H1 (cell line): ENCODE results near the gene ANKRD2. TPM values are rescaled to one million over a fixed set of nuclear protein-coding genes. Genes with fewer than 3 reads are reported as not detected.

ENCODE experiments used
- CTCF ChIA-PET: fragments of 300-600 bp; sonication (Branson Sonifier 250); formaldehyde crosslinking; loops from one replicate; lab custom pipeline; 2021; ENCODE audit not compliant: partially characterized antibody; lab: Charles Lee
- POLR2A ChIA-PET: fragments of 300-600 bp; sonication (Branson Sonifier 250); formaldehyde crosslinking; loops from one replicate; lab custom pipeline; 2021; ENCODE audit warnings: inconsistent platforms; ENCODE audit not compliant: partially characterized antibody; lab: Charles Lee
- DNase-seq, 2 experiments: peaks; one replicate each; pipeline versions ENCODE4 v3.0.0 to v3.0.0-alpha.2; 2010 to 2022; ENCODE audit warnings: low spot score in 2 of 2, low read depth in 1 of 2, mixed read lengths in 1 of 2
- FAIRE-seq: peaks from 2 replicates; lab custom pipeline; 2011; peaks lifted over from hg19 to GRCh38; lab: Jason Lieb, UNC
- H2AFZ ChIP-seq: 2 replicates; pipeline ENCODE4 v1.8.1; 2012; ENCODE audit warnings: low read length, inconsistent platforms
- H2AK5ac ChIP-seq: 2 replicates; pipeline ENCODE4 v1.6.1; 2013; ENCODE audit warnings: low read depth, low read length
- H2BK120ac ChIP-seq: replicated peaks from 2 replicates; pipeline ENCODE3; 2013; ENCODE audit warnings: low read depth, low read length, inconsistent platforms
- H2BK12ac ChIP-seq: 2 replicates; pipeline ENCODE4 v1.6.1; 2013; ENCODE audit warnings: low read depth, low read length
- H2BK15ac ChIP-seq: 2 replicates; pipeline ENCODE4 v1.6.1; 2013; ENCODE audit warnings: low read length
- H2BK20ac ChIP-seq: 2 replicates; pipeline ENCODE4 v1.6.1; 2013; ENCODE audit warnings: low read length
- H2BK5ac ChIP-seq: 2 replicates; pipeline ENCODE4 v1.6.1; 2013; ENCODE audit warnings: low read depth, low read length
- H3K14ac ChIP-seq: 2 replicates; pipeline ENCODE4 v1.6.1; 2013; ENCODE audit warnings: inconsistent platforms; ENCODE audit not compliant: insufficient read length
- H3K18ac ChIP-seq: 2 replicates; pipeline ENCODE4 v1.6.1; 2013; ENCODE audit warnings: low read length; ENCODE audit errors: extremely low read depth
- H3K23ac ChIP-seq: 2 replicates; pipeline ENCODE4 v1.6.1; 2013; ENCODE audit warnings: inconsistent platforms; ENCODE audit not compliant: insufficient read length
- H3K23me2 ChIP-seq: 2 replicates; pipeline ENCODE4 v1.6.1; 2013; ENCODE audit warnings: low read depth, low read length
- H3K27ac ChIP-seq: 2 replicates; pipeline ENCODE4 v1.6.1; 2011; ENCODE audit warnings: low read depth, low read length, inconsistent platforms
- H3K27me3 ChIP-seq, 4 experiments: replicated peaks in 1 of 4; 1 replicate in 1 of 4; 2 replicates in 3 of 4; pipeline versions ENCODE4 v1.6.1 to v1.8.1; 2011 to 2013; ENCODE audit warnings: low read length in 3 of 4, mild to moderate bottlenecking in 3 of 4, inconsistent platforms in 2 of 4, mixed read lengths in 2 of 4, moderate library complexity in 1 of 4; ENCODE audit not compliant: control insufficient read depth in 3 of 4, insufficient read depth in 3 of 4; ENCODE audit errors: extremely low read depth in 1 of 4
- H3K36me3 ChIP-seq, 4 experiments: 2 replicates each; pipeline versions ENCODE4 v1.6.1 to v1.8.1; 2011 to 2013; ENCODE audit warnings: mild to moderate bottlenecking in 4 of 4, low read length in 3 of 4, moderate library complexity in 2 of 4, control low read depth in 1 of 4, inconsistent platforms in 1 of 4; ENCODE audit not compliant: insufficient read depth in 4 of 4, control insufficient read depth in 2 of 4
- H3K4ac ChIP-seq: replicated peaks from 2 replicates; pipeline ENCODE3; 2013; ENCODE audit warnings: low read length, low read depth, mixed read lengths, inconsistent platforms; ENCODE audit not compliant: insufficient read length
- H3K4me1 ChIP-seq, 4 experiments: replicated peaks in 1 of 4; 1 replicate in 1 of 4; 2 replicates in 3 of 4; pipeline versions ENCODE4 v1.6.1 to v1.8.1; 2011 to 2013; ENCODE audit warnings: low read length in 3 of 4, inconsistent platforms in 2 of 4, mixed read lengths in 1 of 4; ENCODE audit not compliant: insufficient read depth in 4 of 4, control insufficient read depth in 3 of 4
- H3K4me2 ChIP-seq, 2 experiments: 2 replicates each; pipeline versions ENCODE4 v1.6.1 to v1.8.1; 2011 to 2013; ENCODE audit warnings: low read depth in 2 of 2, low read length in 2 of 2, control low read depth in 1 of 2, inconsistent platforms in 1 of 2, mild to moderate bottlenecking in 1 of 2; ENCODE audit not compliant: insufficient read depth in 1 of 2
- H3K4me3 ChIP-seq, 4 experiments: fragments of 200-600, 300-600 bp in 1 of 4; sonication (generic), shearing (Covaris generic), sonication (Bioruptor Twin) in 1 of 4; 2 replicates each; pipeline versions ENCODE4 v1.5.1 to v1.8.1; 2011 to 2016; ENCODE audit warnings: low read length in 4 of 4, low read depth in 3 of 4, control low read depth in 2 of 4, inconsistent platforms in 2 of 4, mild to moderate bottlenecking in 2 of 4, mixed read lengths in 1 of 4, moderate library complexity in 1 of 4; ENCODE audit not compliant: insufficient read depth in 2 of 4; ENCODE audit errors: extremely low read depth in 1 of 4
- H3K56ac ChIP-seq: replicated peaks from 2 replicates; pipeline ENCODE3; 2013; ENCODE audit warnings: low read depth, mild to moderate bottlenecking, mixed read lengths, low read length, inconsistent platforms; ENCODE audit not compliant: insufficient read length
- H3K79me1 ChIP-seq: 2 replicates; pipeline ENCODE4 v1.6.1; 2013; ENCODE audit warnings: low read depth, low read length, control low read depth
- H3K79me2 ChIP-seq, 2 experiments: 2 replicates each; pipeline versions ENCODE4 v1.6.1 to v1.8.1; 2012 to 2013; ENCODE audit warnings: low read length in 2 of 2, mild to moderate bottlenecking in 2 of 2, inconsistent platforms in 1 of 2; ENCODE audit not compliant: insufficient read depth in 2 of 2, control insufficient read depth in 1 of 2
- H3K9ac ChIP-seq, 4 experiments: replicated peaks in 1 of 4; 1 replicate in 1 of 4; 2 replicates in 3 of 4; pipeline versions ENCODE4 v1.6.1 to v1.8.1; 2011 to 2013; ENCODE audit warnings: low read depth in 3 of 4, low read length in 3 of 4, control low read depth in 2 of 4, mild to moderate bottlenecking in 2 of 4, moderate library complexity in 2 of 4, inconsistent platforms in 1 of 4; ENCODE audit errors: extremely low read depth in 1 of 4
- H3K9me3 ChIP-seq, 2 experiments: 2 replicates each; pipeline versions ENCODE4 v1.6.1 to v1.8.1; 2012 to 2013; ENCODE audit warnings: mild to moderate bottlenecking in 2 of 2, moderate library complexity in 2 of 2, control low read depth in 1 of 2, inconsistent platforms in 1 of 2, low read depth in 1 of 2, low read length in 1 of 2, mixed read lengths in 1 of 2; ENCODE audit not compliant: insufficient read depth in 2 of 2
- H4K20me1 ChIP-seq, 2 experiments: replicated peaks in 1 of 2; 2 replicates each; pipeline versions ENCODE3 to v1.8.1; 2011 to 2013; ENCODE audit warnings: inconsistent platforms in 2 of 2, low read length in 2 of 2, mild to moderate bottlenecking in 1 of 2; ENCODE audit not compliant: insufficient read depth in 2 of 2, control insufficient read depth in 1 of 2
- H4K5ac ChIP-seq: 2 replicates; pipeline ENCODE4 v1.6.1; 2013; ENCODE audit warnings: low read length, low read depth, mixed read lengths, inconsistent platforms; ENCODE audit not compliant: insufficient read length
- H4K8ac ChIP-seq: 2 replicates; pipeline ENCODE4 v1.8.0; 2013; ENCODE audit warnings: mild to moderate bottlenecking, moderate library complexity, low read length, inconsistent platforms; ENCODE audit not compliant: insufficient read depth; ENCODE audit errors: extremely low read depth
- H4K91ac ChIP-seq: replicated peaks from 2 replicates; pipeline ENCODE3; 2013; ENCODE audit warnings: low read length, mixed read lengths, inconsistent platforms; ENCODE audit not compliant: insufficient read length
- ASH2L ChIP-seq: fragments of 200-600, 300-600 bp; sonication (generic); IDR thresholded peaks from one replicate; pipeline ENCODE4 v1.7.1; 2017; ENCODE audit warnings: low read length
- CEBPB ChIP-seq: IDR thresholded peaks from 2 replicates; pipeline ENCODE4 v1.6.1; 2012; ENCODE audit warnings: low read depth, low read length
- CREB1 ChIP-seq: IDR thresholded peaks from 2 replicates; pipeline ENCODE4 v1.6.1; 2012; ENCODE audit warnings: inconsistent platforms
- GABPA ChIP-seq: IDR thresholded peaks from 2 replicates; pipeline ENCODE4 v1.6.1; 2011; ENCODE audit warnings: mild to moderate bottlenecking, low read length, moderate library complexity, borderline replicate concordance; ENCODE audit not compliant: insufficient read depth
- HDAC2 ChIP-seq, 2 experiments: fragments of 300-600 bp in 1 of 2; sonication (generic) in 1 of 2; IDR thresholded peaks; 2 replicates each; pipeline ENCODE4 v1.6.1; 2011 to 2012; ENCODE audit warnings: low read depth in 2 of 2, low read length in 2 of 2, mild to moderate bottlenecking in 2 of 2, moderate library complexity in 2 of 2, borderline replicate concordance in 1 of 2, inconsistent platforms in 1 of 2
- KDM4A ChIP-seq: IDR thresholded peaks from one replicate; pipeline ENCODE4 v1.7.1; 2012; ENCODE audit warnings: low read depth, mild to moderate bottlenecking, moderate library complexity, low read length, inconsistent platforms; ENCODE audit not compliant: severe bottlenecking
- KDM5A ChIP-seq: fragments of 200-600 bp; IDR thresholded peaks from 2 replicates; pipeline ENCODE4 v1.7.1; 2012; ENCODE audit warnings: mild to moderate bottlenecking, low read length, inconsistent platforms, mixed read lengths
- POLR2A ChIP-seq, 2 experiments: IDR thresholded peaks; 1 replicate in 1 of 2; 2 replicates in 1 of 2; pipeline ENCODE4 v1.6.1; 2011; ENCODE audit warnings: low read depth in 2 of 2, low read length in 2 of 2, mild to moderate bottlenecking in 2 of 2; ENCODE audit errors: control extremely low read depth in 1 of 2
- POLR2AphosphoS5 ChIP-seq: IDR thresholded peaks from 2 replicates; pipeline ENCODE4 v1.6.1; 2011; ENCODE audit warnings: low read depth, low read length
- RFX5 ChIP-seq: IDR thresholded peaks from 2 replicates; pipeline ENCODE4 v1.6.1; 2011; ENCODE audit warnings: low read depth, low read length, improper control_type of control experiment, borderline replicate concordance
- SIRT6 ChIP-seq: IDR thresholded peaks from one replicate; pipeline ENCODE4 v1.7.1; 2012; ENCODE audit warnings: low read length, inconsistent platforms
- TAF1 ChIP-seq: IDR thresholded peaks from 2 replicates; pipeline ENCODE4 v1.6.1; 2011; ENCODE audit warnings: mild to moderate bottlenecking, low read depth, low read length
- TEAD4 ChIP-seq: IDR thresholded peaks from 2 replicates; pipeline ENCODE4 v1.6.1; 2012; ENCODE audit warnings: low read depth, low read length, inconsistent platforms, mixed read lengths
- YY1 ChIP-seq: IDR thresholded peaks from 2 replicates; pipeline ENCODE4 v1.6.1; 2011; ENCODE audit warnings: low read depth, mild to moderate bottlenecking, low read length
- WGBS, 2 experiments: shearing (Covaris generic) in 1 of 2; methylation state at CpG; one replicate each; pipeline versions ENCODE4 v1.1.6 to v1.1.7; 2013 to 2015; ENCODE audit warnings: low lambda C conversion rate in 2 of 2, mixed read lengths in 2 of 2, inconsistent platforms in 1 of 2, low coverage in 1 of 2, missing lambda C conversion rate in 1 of 2; ENCODE audit not compliant: insufficient replicate concordance in 2 of 2, insufficient coverage in 1 of 2, insufficient read length in 1 of 2; ENCODE audit errors: extremely low coverage in 1 of 2, missing lambda C conversion rate in 1 of 2; 5-methylcytosine and 5-hydroxymethylcytosine counted together
- polyA plus RNA-seq, 7 experiments: library from polyadenylated mRNA; depleted of rRNA in 3 of 7; stranded (reverse) in 5 of 7; unstranded in 2 of 7; fragments of >200 nt in 5 of 7; fragments of 200-250 nt in 2 of 7; gene quantifications; 1 replicate in 5 of 7; 2 replicates in 1 of 7; 4 replicates in 1 of 7; pipeline versions ENCODE4 v1.2.1 to v1.2.3, GENCODE V29; 2011 to 2013; ENCODE audit warnings: missing spikeins in 2 of 7, mixed read lengths in 2 of 7
- total RNA-seq: library from RNA; stranded (reverse); fragmentation: NEBNext Ultra II Directional; extraction: Animal tissue kit (Norgen Biotek cat#: 25700); gene quantifications from 2 replicates; pipeline ENCODE4 v1.2.1, GENCODE V29; 2021

Gene ANKRD2
- total and polyA plus RNA-seq, 2 of the 8 experiments (the other 6 are each of a cell fraction or from before 2014, with no cell fraction given), result not detected

DNA sequence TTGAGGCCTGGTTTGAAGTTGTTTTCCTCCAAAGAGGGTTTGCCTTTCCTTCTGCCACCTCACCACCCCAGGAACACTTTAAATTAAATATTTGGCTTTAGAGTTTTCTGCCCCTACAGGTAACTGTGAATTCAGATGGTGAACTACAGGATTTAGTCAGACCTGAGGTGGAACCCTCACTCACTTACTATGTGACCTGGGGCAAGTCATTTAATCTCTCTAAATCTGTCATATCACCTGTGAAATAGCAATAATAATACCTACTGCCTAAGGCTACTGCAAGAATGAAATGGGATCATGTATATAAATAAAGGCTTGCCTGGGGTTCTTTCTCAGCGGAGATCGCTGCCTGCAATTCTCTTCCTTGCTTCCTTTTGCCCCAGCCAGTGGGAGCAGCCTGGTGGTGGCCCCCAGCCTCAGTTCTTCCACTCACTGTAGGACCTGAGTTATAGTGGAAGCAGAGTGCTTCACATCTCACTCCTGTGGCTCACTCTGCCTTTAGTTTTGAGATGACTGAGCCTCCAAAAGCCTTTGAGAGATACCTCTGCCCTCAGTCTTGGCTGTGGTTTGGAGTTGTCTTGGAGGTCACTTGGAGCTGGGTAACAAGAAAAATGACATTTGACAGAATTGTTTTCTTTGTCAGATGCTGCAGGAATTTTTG is 6.1 kb upstream of the ANKRD2 start:
- no peaks in the 10 kb centered on the region for H3K79me2 ChIP-seq
- peaks cover 0 to 2% of the 10 kb centered on the region in 2 experiments for H4K20me1 ChIP-seq
- H3K79me1 ChIP-seq, result no peaks in the 10 kb centered on the region
- no peak overlapping the region for H4K8ac ChIP-seq
- H2BK15ac ChIP-seq, result no peak overlapping the region
- no peak overlapping the region for H2AK5ac ChIP-seq
- H3K23ac ChIP-seq, result no peak overlapping the region
- no peak overlapping the region for H3K9ac ChIP-seq
- DNase-seq (no peak), FAIRE-seq (no peak)
- 90% methylated on average over 2 of the region's 2 CpGs; no CpG with 5 or more reads in 1 of the 2 experiments for WGBS, 2 experiments
- peaks cover 0 to 14% (median 2%) of the 10 kb centered on the region in 4 experiments; a peak in 4 of 8 replicates for H3K36me3 ChIP-seq
- H3K14ac ChIP-seq, result no peak overlapping the region
- H3K4me3 ChIP-seq, result no peak overlapping the region
- ChIA-PET POLR2A (no interaction called here), CTCF (interaction anchor here (2.1 to 12.9 kb wide), 2 partner anchors 11 to 31 kb away, joined by 10 to 169 read pairs; no protein-coding TSS in a partner anchor)
- no peak overlapping the region for H2BK20ac ChIP-seq
- no peak overlapping the region for H3K4ac ChIP-seq
- H2BK5ac ChIP-seq, result no peak overlapping the region
- no peak overlapping the region for H4K5ac ChIP-seq
- no peaks in the 10 kb centered on the region for H3K27me3 ChIP-seq
- H3K9me3 ChIP-seq, result 0 out of 4 replicates have a peak, but pooled peaks cover 0 to 3% of the 10 kb centered on the region in 2 experiments
- no peak overlapping the region for H2BK12ac ChIP-seq
- no peak overlapping the region for H4K91ac ChIP-seq
- no peaks in the 10 kb centered on the region for H3K23me2 ChIP-seq
- no peak overlapping the region; the same call in 1 of the 2 replicates for H3K18ac ChIP-seq
- no peak overlapping the region for H3K4me2 ChIP-seq
- no peak overlapping the region for H3K27ac ChIP-seq
- no peak overlapping the region for H2BK120ac ChIP-seq
- no peak overlapping the region for H2AFZ ChIP-seq
- H3K4me1 ChIP-seq, result no peaks in the 10 kb centered on the region; a peak in 1 of 7 replicates
- no peak overlapping the region for H3K56ac ChIP-seq
- no peak for TF ChIP-seq POLR2A (IDR thresholded peaks at IDR 0.05; ENCODE audit: control extremely low read depth in 1 of 2, low read depth in 2 of 2, low read length in 2 of 2)
- TF ChIP-seq YY1, result no peak
- TF ChIP-seq POLR2AphosphoS5, result no peak
- TF ChIP-seq KDM5A, result no peak
- TF ChIP-seq TAF1, result no peak
- TF ChIP-seq CREB1, result no peak
- no peak for TF ChIP-seq KDM4A
- no peak for TF ChIP-seq HDAC2 (IDR thresholded peaks at IDR 0.05; ENCODE audit: borderline replicate concordance in 1 of 2, low read depth in 2 of 2, low read length in 2 of 2)
- TF ChIP-seq ASH2L, result no peak
- no peak for TF ChIP-seq RFX5
- no peak for TF ChIP-seq CEBPB
- TF ChIP-seq GABPA, result no peak
- no peak for TF ChIP-seq TEAD4
- TF ChIP-seq SIRT6, result no peak
